Frontal cortex (tissue), 4 donors: Measurements from ENCODE around the gene GJA4. TPM values are rescaled to one million over a fixed set of nuclear protein-coding genes. Genes with fewer than 3 reads are reported as not detected.
"Not testable (repeated sequence)": the region's sequence is repeated elsewhere in the genome, so short reads cannot be mapped to it uniquely, and the experiment has no call there.

Source experiments
- DNase-seq, 2 donors: peaks; one replicate each; pipeline ENCODE4 v3.0.0; 2012; ENCODE audit warnings: low spot score in 2 of 2
- FAIRE-seq: peaks from 2 replicates; lab custom pipeline; 2012; peaks lifted over from hg19 to GRCh38; lab: Jason Lieb, UNC
- total RNA-seq: library from RNA; depleted of rRNA; stranded (reverse); fragments of >200 nt; gene quantifications from one replicate; pipeline ENCODE4 v1.2.3, GENCODE V29; 2014
- donor health status: control.
- donor health status: control.
- donor health status: control.

Gene GJA4
- total RNA-seq, 1 donor from 2014 or later: 3.3 TPM

DNA sequence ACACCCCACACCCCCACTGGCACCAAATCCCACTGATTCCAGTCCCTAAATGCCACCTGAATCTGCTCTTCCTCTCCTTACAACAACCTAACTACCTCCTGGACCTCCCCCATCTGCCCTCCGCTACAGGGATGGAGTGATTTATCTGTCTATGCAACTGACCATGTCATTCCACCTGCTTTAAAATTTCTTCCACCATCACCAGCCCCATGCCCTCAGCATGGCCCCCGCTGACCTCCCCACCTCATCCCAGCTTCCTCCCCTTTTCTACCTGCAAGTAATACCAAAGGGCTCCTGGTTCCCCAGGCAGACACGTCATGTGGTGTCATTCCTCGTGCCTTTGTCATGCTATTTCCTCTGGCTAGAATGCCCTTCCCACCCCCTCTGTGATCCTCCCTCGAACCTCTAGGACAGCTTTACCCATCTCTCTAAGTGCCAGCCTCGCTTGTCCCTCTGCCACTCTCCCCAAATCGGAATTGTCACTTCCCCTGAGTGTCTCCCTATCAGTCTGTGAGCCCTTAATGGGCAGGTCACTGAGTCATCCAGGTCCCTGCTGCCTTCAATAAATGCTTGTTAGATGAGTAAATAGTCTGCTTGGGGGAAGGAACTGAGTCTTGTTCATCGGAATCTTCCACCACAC is 29.5 kb upstream of the GJA4 start:
- FAIRE-seq: no peak
- DNase-seq: no peak

- FAIRE-seq (no peak), DNase-seq (no peak)
Measured at GRCh38 chr1:34768856-34769255, 23.9 kb upstream of the GJA4 start.

GRCh38 chr1:34770891-34771504 is 21.8 kb upstream of the GJA4 start:
- no peak for FAIRE-seq
- DNase-seq: no peak

GRCh38 chr1:34771573-34772371 is 21.0 kb upstream of the GJA4 start:
- FAIRE-seq (no peak), DNase-seq (no peak)

- not testable (repeated sequence) for FAIRE-seq, DNase-seq
Measured at GRCh38 chr1:34773114-34773513, 19.7 kb upstream of the GJA4 start.

DNA sequence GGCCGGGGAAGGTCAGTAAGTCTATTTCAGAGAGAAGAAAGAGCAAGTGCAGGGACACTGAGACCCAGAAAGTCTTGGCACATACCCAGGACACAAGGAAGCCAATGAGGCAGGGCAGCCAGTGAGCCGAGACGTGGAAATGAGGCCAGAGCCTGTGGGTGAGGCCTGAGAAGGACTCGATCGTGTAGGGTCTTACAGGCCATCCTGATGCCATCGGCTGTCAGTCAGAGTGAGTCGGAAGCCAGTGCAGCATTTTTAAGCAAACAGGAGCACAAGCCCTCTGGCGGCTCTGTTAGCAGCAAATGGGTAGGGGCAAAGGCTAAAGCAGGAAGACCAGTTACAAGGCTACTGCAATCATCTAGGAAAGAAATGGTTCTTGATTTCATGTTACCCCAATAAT is 17.8 kb upstream of the GJA4 start:
- no peak for DNase-seq
- FAIRE-seq: no peak

DNA sequence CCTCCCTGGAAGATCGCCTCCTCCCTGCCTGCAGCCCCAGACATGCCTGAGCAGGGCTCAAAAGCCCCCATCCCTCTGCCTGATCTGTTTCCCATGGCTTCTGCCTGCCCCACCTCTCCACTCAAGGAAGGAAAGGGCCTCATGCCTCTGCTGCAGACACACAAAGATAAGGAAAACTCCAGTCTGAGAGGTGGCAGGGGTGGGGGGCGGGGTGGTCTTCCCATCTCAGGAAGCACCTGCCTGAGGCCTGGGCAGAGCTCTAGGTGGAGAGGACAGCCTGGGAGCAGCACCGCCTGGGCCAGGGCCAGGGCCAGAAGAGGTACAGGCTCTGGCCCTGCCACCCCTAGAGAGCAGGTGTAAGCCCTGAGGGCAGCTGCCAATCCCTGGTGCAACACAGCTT is 15.9 kb upstream of the GJA4 start:
- no peak for FAIRE-seq
- no peak for DNase-seq

DNA sequence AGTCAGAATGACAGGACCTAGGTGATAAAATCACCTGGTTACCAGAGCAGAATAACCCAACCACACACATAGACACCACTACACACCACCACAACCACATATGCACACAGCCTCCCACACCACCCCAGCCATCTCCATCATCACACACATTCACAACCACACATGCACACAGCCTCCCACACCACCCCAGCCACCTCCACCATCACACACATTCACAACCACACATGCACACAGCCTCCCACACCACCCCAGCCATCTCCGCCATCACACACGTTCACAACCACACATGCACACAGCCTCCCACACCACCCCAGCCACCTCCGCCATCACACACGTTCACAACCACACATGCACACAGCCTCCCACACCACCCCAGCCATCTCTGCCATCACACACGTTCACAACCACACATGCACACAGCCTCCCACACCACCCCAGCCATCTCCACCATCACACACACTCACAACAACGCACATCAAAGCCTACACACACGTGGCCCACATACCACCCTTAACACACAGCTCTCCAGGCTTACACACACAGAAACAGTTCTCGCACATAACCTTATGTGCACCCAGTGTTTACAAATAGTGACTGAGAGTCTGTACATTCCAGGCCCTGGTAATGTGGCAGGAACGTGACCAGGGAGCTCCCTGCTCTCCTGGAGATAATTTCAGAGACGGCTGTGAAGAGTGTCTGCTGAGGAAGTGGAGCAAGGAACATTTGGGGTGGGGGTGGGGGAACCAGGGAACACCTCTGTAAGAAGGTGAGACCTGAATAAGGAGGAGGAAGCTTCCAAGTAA is 15.1 kb upstream of the GJA4 start:
- no peak for FAIRE-seq
- no peak for DNase-seq

- DNase-seq (no peak), FAIRE-seq (no peak)
Measured at GRCh38 chr1:34778381-34778780, 14.4 kb upstream of the GJA4 start.

DNA sequence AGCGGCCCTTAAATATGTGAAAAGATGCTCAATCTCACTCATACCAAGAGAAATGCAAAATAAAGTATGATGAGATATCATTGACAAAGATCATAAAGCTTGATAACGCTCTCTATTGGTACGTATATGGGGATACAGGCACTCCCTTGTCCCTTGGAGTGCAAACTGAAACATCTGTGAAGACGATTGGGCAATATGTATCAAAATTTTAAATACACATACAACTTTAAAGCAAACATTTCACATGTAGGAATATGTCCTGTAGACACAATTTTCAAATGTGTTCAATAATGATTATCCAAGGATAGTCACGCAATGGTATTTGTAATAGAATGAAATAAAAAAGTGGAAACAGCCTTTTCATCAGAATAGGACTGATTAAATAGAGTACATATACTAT is 13.8 kb upstream of the GJA4 start:
- DNase-seq (no peak), FAIRE-seq (no peak)

DNA sequence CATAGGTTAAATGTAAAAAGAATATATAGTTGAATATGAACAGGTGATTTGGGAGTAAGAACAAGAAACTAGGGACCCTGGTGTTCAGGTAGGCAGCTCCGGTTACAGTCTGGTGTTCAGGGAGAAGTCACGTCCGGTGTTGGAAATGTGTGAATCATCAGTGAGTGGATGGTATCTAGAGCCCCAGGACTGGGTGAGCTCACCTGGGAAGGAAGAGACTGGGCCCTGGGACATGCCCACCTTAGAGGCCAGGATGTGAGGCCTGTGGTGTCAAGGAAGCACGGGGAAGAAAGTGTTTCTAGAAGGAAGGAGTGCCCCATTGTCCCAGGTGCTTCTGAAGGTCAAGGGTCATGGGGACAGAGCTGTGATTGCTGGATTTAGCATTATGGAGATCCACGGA is 13.3 kb upstream of the GJA4 start:
- FAIRE-seq (no peak), DNase-seq (no peak)

GRCh38 chr1:34779962-34780361 is 12.8 kb upstream of the GJA4 start:
- FAIRE-seq (no peak), DNase-seq (no peak)

DNA sequence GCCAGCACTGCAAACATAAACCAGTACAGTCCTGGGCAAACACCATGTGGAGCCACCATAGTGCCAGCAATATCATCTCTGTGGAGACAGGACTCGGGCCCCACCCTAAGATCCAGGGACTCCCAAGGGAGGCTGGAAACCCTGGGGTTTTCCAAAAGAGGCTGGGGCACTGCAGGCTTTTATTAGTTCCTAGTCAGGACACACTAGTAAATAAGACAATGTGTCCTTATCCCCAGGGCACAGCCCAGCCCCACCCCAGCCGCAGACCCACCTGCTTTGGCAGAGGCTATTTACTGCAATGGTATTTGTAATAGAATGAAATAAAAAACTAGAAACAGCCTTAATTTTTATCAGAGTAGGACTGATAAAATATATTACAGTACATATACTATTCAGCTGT is 12.3 kb upstream of the GJA4 start:
- no peak for DNase-seq
- no peak for FAIRE-seq

DNA sequence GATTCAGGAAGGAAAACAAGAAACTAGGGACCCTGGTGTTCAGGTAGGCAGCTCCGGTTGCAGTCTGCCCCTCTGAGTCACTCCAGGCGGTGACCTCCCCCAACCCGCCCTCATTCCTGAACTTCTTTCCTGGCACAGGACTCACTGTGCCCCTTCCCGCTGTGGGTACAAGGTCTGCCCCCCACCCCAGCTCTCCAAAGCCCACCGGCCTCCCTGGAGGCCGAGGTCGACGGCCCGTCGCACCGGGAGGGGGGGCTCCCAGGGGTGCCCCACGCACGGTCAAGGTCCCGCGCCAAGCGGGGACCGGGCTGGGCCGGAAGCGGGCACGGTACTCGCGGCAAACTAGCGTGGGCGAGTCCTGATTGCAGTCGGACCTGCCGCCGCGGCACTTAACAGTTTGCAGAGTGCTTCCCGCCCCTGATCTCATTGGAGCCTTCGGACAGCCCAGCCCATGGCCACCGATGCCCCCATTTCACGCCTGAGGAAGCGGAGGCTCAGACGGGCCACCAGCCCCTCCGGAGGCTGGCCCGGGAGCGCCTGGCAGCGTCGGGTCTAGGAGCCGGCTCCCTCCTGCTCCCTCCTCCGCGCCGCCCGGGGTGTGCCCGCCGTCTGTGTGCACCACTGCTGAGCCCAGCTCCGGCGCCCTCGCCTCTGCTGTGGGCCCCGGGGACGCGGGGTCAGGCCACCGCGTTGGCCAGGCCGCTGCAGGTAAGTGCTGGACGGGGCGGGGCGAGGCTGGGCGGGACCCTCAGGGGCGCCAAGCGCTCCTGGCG is 11.5 kb upstream of the GJA4 start, which contains the start of gene GJB3:
GJB3 (plus strand) TSS at position 144 of the 773 bp plus-strand sequence. CDS start 3,549 bp downstream, outside the sequence.
- DNase-seq: peak in 1 of 2 donors; percentile 41
- no peak for FAIRE-seq

GRCh38 chr1:34781844-34782391 is 10.9 kb upstream of the GJA4 start:
- no peak for FAIRE-seq
- DNase-seq: no peak

- FAIRE-seq: no peak
- no peak for DNase-seq
Measured at GRCh38 chr1:34784751-34785221, 8.0 kb upstream of the GJA4 start.

- DNase-seq: no peak
- FAIRE-seq: no peak
Measured at GRCh38 chr1:34785231-34785874, 7.4 kb upstream of the GJA4 start.

GRCh38 chr1:34785875-34786470 is 6.8 kb upstream of the GJA4 start:
- DNase-seq: no peak
- no peak for FAIRE-seq
